Activated T-cell treated with anti-CD3 and anti-CD28 coated beads for 4 hours (primary cell): ENCODE data around the gene KLHL18.
"Not testable (repeated sequence)": the region's sequence is repeated elsewhere in the genome, so short reads cannot be mapped to it uniquely, and the experiment has no call there.

ENCODE experiments used
- DNase-seq: peaks from one replicate; pipeline ENCODE4 v3.0.0-alpha.2; 2020

The KLHL18 gene

DNA sequence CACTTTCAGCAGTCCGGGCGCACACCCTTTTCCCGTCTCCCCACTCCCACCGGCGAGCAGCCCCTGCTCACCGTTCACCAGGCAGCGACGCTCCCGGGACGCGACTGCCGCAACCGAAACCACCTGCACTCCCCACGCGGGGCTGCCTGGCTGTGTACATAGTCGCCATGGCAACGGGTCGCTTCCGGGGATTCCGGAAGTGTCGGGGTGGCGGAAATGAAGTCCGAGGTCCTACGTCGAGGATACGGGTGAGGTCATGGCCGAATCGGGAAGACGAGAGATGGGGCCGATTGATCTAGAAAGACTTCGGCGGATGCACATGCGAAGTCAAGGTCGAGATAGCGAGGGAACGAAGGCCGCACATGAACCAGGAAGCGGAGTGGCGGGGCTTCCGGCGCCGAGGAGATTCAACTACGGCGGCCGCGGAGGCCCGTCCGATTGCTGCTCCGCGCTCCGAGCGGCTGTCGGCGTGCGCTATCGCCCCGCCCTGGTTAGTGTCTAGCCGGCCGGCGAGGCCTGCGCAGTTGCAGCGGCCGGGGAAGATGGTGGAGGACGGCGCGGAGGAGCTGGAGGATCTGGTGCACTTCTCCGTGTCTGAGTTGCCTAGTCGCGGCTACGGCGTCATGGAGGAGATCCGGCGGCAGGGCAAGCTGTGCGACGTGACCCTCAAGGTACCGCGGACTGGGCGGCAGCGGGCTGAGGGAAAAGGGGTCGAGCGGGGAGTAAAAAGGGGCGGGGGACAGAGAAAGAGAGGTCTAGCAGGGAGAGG, at the start of gene KLHL18, which contains the start of gene KIF9:
Gene KLHL18, plus strand, starts transcription at position 521 of the 769 bp plus-strand sequence. Its CDS starts 22 bp downstream, at position 543.
Gene KIF9, minus strand, starts transcription at position 376 of the 769 bp plus-strand sequence. CDS start 5,425 bp downstream, outside the sequence.
- DNase-seq = peak; percentile 97

DNA sequence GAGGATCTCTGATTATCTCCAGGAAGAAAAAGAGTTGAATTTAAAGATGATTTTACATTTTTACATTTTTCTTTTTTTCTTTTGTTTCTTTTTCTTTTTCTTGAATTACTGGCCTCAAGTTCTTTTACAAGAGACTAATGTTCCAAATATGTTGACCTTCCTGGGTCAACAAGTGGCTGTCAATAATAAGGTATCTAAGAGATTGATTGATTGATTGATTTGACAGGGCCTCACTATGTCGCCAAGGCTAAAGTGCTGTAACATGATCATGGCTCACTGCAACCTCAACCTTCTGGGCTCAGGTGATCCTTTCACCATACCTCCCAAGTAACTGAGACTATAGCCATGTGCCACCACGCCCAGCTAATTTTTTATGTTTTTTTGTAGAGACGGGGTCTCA, 44.7 kb upstream of the KLHL18 start:
- DNase-seq = no peak

DNA sequence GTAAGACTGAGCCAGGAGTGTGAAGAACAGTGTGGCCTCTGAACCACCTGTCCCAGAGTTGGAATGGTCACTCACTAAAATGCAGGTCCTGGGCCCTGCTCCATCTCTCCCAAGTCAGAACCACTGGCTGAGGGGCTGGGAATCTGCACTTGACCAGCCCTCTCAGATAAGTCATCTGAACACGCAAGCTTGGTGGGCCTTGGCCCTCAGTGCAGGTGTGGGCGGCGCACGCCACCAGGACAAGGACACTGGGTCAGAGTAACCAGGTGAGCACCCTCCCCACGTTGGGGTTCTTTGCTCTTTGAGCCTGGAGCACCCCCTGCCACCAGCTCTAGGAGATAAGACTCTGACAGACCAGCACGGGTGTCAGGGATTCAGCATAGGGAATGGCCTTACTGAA, 42.8 kb upstream of the KLHL18 start:
- no peak for DNase-seq

DNA sequence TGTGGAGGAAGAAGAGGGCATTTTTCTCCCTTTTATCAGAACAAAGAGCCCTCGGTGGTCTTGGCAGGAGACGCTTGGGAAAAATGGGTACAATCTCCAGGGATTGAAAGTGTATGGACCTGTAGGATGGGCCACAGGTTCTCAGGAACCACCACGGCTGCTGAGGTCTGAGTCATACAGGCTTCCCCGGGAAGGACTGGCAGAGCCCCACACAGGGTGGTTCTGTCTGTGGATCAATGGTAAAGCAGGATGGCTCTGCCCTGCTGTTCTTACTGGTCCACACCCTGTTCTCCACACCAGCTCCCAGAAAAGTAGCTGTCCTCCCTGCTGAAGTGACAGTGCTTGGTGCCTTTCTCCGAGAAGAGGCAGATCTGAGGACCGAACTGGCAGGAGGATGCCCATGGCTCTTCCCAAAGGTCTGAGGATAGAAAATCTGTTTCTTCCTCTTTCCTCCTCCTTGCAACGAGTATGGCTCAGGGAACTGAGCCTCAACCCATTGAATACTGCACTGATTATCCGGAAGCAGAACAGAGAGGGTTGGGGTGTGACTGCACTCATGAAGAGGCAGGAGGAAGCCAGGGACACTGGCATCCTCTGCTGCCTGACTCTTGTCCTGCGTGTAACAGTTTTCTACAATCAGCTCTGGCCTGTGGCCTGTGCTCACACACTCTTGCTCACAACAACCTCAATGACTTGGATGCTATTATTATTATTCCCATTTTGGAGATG, 39.2 kb upstream of the KLHL18 start:
- no peak for DNase-seq

DNA sequence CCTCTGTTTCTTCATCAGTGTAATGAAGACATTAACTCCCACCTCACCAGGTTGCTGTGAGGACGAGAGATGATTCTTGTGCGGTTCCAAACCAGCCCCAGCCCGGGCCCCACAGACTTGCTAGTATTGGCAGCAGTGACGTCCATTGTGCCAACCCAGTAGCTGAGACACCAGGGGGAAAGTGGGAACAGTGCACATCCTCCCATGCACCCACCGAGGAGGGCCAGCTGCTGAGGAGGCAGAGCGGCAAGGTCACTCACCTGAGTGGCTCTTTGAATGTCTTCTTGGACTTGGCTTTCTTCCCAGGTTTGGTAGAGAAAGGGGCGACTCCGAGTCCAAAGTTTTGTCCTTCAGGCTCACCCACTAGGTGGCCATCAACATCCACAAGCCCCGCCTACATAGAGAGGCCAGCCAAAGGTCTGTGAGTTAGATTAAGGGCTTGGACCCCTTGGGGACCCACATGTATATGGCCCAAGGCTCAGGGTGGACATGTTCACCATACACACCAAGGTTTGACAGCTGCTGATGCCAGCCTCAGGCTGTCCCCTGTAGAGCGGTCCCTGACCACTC, 38.1 kb upstream of the KLHL18 start:
- DNase-seq = no peak

DNA sequence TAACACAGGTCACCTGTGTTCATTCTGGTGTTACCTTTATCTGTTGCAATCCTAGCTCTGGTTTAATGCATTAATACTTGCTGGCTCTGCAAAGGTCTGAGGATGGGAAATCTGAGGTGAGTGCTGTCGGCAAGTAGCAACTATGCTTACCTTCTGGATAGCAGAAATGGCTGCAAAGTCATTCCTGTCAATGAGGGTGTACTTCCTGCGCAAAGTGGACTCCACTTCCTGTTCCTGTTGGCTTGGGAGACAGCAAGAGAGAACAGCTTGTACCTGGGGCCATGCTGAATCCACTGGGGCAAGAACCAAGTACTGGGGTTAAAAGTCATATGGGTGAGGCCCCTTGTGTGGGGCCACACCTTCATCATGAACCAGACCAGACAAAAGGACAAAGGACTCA, 37.5 kb upstream of the KLHL18 start:
- DNase-seq = no peak

DNA sequence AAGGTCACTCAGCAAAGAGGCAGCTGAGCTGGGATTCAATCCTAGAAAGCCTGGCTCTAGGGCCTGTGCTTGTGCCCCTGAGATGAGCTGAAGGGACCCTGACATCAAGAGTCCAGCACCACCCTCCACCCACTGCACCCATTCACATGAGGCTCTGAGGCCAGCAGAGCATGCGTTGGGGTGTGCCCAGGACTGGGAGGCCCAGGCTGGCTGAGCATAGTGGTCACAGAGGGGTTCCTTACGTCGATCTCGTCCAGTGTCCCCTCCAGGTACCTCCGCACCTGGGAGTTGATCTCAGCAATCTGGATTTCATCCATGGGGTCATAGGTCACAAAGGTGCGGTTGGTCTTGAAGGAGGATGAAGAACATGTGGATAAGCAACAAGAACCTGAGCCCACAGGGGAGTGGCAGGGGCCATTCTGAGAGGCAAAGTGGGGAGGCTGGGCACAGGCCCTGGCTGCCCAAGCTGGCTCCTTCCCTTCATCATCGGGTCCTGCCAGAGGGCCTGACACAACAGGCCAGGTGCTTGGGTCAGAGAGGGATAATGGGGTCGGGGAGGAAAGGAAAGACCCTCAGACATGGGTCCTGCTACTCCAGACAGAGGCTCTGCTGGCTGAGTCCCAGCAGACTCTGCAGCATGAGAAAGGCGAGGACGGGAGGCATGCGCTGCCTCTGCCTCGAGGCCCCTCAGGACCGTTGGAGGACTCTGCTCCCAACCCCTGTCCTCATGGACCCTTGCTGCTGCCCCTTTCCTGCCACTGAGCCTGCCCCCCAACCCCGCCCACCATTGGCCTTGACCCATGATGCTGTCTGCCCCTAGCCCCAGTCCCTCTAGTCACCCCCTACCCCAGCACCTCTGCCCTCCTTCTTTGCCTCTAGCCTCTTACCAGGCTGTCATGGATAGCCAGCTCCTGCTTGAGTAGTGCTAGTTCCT, 35.3 kb upstream of the KLHL18 start:
- no peak for DNase-seq

DNA sequence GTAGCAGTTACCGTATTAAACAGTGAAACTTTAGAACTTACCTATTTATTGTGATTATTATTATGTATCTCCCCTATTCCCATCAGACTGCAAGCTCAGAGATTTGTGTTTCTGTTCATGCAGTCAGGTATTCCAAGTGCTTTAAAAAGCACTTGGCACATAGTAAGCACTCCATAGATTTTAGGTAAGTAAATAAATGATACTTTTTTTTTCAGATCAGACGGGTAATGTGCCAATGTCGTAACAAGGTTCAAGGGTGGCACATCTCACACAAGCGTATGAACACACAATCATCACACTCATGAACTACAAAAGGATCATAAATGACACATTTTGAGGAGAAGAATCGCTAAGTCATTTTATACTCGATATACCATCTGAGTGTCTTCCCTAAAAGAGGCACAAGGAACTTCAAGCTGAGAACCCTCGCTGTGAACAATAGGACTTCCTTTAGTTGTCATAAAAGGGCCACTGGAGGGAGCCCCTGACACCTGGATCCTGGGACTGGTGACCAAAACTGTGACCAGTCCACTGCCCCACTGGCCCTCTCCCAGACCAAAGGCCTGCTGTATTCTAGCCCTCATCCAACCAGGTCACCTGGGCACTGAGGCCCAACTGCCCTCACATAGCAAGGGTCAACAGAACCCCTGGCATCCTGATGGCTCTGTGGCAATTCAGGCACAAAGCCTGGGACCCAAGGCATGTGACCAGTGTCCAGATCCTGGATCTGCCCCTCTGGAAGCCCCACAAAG, 32.3 kb upstream of the KLHL18 start:
- DNase-seq = no peak

DNA sequence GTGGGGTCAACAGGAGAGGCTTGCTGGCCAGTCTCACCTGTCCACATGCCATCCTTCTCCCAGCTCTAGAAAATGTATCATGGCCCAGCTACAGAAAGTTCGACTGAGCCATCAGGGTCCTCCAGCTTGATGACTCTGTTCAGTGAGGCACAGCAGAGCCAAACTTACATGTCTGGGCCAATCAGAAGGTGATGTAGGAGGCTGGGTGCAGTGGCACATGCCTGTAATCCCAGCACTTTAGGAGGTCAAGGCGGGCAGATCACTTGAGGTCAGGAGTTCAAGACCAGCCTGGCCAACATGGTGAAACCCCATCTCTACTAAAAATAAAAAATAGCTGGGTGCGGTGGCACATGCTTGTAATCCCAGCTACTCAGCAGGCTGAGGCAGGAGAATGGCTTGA, 31.7 kb upstream of the KLHL18 start:
- not testable (repeated sequence) for DNase-seq

DNA sequence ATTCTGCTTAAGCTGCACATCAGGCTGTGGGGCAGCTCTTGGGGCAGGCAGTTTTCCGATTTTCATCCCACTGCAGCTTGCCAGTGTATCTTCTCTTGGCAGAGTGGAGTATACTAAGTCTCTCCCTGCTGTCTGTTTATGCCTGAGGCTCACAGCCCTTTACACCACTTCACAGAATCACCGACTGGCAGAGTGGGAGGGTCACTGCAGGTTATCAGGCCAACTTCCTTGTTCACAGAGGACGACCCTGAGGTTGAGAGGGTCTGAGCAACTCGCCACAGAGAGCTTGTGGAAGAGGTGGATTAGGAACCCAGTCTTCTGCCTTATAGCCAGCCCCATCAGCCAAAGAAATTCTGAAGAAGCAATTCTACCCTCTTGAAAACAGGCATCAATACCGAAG, 31.1 kb upstream of the KLHL18 start:
- DNase-seq = no peak

DNA sequence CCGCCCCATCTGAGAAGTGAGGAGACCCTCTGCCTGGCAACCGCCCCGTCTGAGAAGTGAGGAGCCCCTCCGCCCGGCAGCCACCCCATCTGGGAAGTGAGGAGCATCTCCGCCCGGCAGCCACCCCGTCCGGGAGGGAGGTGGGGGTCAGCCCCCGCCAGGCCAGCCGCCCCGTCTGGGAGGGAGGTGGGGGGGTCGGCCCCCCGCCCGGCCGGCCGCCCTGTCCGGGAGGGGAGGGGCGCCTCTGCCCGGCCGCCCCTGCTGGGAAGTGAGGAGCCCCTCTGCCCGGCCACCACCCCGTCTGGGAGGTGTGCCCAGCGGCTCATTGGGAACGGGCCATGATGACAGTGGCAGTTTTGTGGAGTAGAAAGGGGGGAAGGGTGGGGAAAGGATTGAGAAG, 26.4 kb upstream of the KLHL18 start:
- not testable (repeated sequence) for DNase-seq

DNA sequence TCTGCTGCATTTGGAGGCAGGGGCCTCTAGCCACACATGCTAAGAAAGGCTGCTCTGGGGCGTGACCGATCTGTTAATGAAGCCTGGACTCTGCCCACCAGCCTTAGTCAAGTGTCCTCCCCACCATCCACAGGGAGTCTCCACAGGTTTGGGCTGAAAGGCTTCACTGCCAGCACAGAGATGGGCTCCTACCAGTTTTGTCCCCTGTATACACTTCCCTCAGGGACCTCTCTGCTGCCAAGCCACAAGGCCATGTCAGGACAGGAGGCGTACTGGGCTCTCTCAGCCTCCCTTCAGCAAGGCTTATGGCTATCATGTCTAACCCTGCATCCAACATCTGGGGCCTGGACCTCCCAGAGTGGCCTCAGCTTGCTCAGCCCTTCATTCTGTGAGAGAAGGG, 23.6 kb upstream of the KLHL18 start:
- DNase-seq = no peak

DNA sequence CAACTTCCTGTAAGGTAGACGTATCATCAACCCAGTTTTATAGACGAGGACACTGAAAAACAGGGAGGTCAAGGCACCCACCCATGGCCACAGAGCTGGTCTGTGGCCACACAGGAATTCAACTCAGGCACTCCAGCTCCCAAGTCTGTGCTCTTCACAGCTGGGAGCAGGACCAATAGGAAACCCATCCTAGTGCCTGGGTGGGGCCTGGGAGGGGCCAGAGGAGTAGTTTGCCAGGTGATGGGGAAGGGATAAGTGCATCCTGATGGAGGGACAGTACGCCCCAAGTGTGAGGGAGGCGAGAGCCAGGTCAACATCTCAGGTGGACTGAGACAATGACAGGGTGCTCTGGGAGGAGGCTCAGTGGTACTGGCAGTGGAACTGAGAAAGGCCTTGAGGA, 22.1 kb upstream of the KLHL18 start:
- no peak for DNase-seq

DNA sequence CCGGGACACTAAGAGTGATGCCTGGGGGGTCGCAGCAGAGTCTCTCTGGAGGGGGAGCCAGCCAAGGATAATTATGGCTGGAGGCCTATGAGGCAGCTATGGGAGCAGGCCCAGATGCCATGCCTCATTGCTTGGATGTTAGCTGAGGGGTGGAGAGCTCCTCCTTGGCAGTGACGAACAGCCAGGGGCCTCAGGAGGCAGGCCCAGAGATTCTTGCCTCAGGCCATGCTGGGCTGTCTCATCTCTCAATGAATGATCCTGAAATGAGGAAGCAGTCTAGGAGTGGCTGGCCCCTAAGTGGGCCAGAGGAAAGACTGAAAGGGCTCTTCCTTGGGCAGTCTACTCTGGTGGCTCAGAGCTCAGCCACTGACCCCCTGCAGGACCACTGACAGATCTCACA, 21.4 kb upstream of the KLHL18 start:
- no peak for DNase-seq

DNA sequence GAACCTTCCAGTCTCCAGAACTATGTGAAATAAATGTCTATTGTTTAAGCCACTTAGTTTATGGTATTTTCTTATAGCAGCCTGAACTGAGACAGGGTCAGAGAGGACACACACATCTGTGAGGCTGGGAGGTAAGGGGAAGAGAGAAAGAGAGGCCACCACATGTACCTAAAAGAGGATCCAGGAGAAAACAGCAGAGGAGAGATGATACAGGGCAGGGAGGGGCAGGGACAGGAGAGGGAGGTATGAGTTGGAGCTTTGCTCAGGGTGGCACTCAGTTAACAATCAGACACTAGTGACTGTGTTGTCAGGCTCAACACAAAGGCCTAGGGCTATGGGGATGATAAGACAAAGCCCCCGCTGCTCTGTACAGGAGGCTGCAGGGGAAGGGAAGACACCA, 17.7 kb upstream of the KLHL18 start:
- no peak for DNase-seq

DNA sequence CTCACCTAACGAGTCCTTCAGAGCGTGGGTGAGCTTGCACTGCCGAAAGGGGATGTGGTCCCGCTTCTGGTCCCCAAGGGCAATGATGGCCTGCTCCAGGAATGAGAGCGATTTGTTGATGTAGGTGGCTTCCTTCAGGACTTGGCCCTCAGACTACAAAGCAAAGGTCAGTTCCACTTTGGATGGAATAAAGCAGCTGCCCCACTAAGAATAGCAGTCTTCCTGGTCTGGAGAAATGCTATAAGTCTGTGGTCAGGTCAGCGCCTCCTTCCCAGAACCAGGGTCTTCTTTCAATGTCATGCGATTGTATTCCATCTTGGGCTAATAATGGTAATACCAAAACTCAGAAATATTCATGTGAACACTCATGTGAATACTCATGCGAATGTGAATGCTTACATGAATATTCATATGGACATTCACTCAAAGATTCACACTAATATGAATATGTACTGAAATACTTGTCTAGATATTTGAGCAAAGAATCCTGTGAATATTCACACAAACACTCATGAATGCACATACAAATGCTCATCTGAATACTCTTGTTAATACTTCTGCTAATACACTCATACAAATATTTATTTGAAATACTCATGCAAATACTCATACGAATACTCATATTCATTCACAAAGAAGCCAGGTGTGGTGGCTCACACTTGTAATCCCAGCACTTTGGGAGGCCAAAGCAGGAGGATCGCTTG, 16.9 kb upstream of the KLHL18 start:
- DNase-seq = no peak

DNA sequence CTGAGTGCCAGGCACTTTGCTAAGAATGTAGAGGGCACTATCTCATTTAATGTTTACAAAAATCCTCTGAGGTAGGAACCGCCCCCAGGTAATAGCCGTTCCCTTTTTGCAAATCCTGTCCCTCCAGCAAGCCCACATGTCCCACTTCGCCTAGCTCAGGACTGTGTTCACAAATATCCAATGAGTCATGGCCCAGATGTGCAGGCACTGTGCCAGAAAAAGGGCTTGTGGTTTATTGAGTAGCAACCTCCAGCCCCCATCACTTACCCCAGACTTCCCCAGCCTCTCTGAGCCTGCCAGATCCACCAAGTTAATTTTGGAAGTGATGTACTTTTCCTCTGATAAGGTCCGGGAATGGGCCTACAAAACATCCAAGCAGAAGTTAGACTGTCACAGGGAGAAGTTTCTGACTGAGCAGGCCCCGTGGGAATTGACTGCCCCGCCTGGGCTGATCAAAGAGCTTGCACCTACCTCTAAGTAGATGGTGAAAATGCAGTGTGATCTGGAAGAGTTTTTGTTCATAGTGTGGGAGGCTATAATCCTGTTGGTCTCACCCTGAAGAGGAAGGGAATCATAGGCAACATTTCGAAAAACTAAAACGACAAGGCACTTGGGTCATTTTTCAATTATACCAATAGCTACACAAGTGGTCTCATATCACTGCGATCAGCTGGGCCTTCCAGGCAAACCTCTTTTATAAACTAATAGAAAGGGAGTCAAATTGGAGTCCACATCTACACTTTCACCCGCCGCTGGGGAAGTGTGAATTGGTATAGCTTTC, 15.8 kb upstream of the KLHL18 start:
- peak; percentile 38 for DNase-seq

DNA sequence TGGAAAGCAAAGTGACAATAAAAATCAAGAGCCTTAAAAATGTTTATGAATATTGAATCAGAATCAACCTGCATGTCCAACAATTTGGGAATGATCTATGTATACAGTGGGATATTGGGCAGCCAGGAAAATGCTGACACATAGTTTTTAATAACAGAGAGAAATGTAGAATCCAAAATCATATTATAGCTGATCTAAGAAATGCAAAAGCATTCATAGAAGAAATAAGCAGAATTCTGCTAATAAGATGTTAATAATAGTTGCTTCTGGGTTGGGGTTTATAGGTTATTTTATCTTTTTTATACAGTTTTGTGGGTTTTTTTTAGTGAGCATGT, 15.3 kb upstream of the KLHL18 start:
- no peak for DNase-seq

DNA sequence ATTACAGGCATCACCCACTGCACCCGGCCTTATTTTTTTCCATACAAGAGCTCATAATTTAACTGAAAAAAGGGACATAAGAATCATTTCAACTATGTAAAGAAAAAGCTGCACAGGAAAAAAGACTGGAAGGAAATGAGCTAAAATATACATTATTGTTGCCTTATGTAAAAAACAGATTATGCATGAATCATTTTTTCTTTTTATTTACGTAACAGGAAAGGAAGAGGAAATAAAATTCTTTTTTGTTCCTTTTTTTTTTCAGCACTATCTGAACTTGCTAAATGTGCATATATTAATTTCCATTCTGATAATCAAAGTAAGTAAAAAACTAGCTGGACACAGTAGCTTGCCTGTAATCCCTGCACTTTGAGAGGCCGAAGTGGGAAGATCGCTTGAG, 12.2 kb upstream of the KLHL18 start:
- DNase-seq = no peak

DNA sequence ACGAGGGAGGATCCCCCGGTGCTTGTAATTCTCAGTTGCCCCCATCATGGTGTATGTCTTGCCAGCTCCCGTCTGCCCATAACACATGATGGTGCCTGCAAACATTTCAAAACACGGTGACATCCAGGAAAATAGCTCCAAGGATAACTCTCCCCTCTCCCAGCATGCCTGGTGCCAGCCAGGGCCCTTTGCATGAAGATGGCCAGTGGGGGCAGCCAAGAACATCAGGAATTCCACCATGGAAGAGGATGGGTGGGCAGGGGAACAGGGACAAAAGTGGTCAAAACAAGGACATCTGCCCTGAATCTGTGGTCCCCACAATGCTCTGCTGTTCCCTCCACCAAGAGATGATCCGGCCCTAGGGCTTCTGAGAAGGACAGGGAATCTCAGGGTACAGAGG, 9.2 kb upstream of the KLHL18 start:
- DNase-seq = no peak

DNA sequence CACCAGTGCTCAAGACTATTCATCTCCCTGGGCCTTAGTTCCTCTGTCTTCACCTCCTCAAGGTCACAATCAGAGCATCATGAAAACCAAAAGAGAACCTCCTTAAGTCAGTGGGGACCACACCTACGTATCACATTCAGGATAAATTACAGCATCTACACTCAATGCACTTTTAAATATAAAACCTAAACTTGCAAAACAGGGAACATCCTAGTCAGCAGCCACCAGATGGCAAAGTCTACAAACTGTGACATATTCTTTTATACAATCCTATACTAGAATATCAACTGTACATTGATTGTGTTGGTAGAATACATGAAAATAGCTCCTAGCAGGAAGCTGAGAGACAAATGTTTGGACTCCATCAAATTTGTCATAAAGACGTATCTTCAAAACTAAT, 8.1 kb upstream of the KLHL18 start:
- no peak for DNase-seq
